ENCODE data around the gene DPP3. TPM values are rescaled to one million over a fixed set of nuclear protein-coding genes. Genes with fewer than 3 reads are reported as not detected.
A peak's percentile ranks its signal among the peaks of the same experiment; 100 is the strongest.

The DPP3 gene
- total RNA-seq, 2 donors from 2014 or later: 20.2 to 22.2 TPM

- no peaks in the 10 kb centered on the region for H3K4me1 ChIP-seq (ENCODE audit: control insufficient read depth in 1 of 2, low read depth in 2 of 2)
- no peak overlapping the region for H3K27ac ChIP-seq
- H3K27me3 ChIP-seq (replicated peaks; ENCODE audit: insufficient read depth): no peaks in the 10 kb centered on the region
- no peaks in the 10 kb centered on the region for H3K9me3 ChIP-seq
- no peak overlapping the region for H3K4me3 ChIP-seq
- ATAC-seq (ENCODE audit: insufficient number of reproducible peaks, low FRiP score, low read depth) (no peak), DNase-seq (ENCODE audit: low spot score) (no peak)
- no peak for TF ChIP-seq CTCF (IDR thresholded peaks at IDR 0.05)
- peaks cover 21% of the 10 kb centered on the region for H3K36me3 ChIP-seq
These were observed 18.3 kb downstream of the DPP3 start for GRCh38 chr11:66498506-66498905.

GRCh38 chr11:66505276-66505816, 25.1 kb downstream of the DPP3 start:
- no peak for TF ChIP-seq CTCF (IDR thresholded peaks at IDR 0.05)
- H3K36me3 ChIP-seq: no peaks in the 10 kb centered on the region
- ATAC-seq (ENCODE audit: insufficient number of reproducible peaks, low FRiP score, low read depth) (no peak), DNase-seq (ENCODE audit: low spot score) (no peak)
- no peaks in the 10 kb centered on the region for H3K27me3 ChIP-seq (replicated peaks; ENCODE audit: insufficient read depth)
- H3K4me3 ChIP-seq: no peak overlapping the region
- no peaks in the 10 kb centered on the region for H3K9me3 ChIP-seq
- H3K27ac ChIP-seq: no peak overlapping the region
- peaks cover 0 to 3% of the 10 kb centered on the region in 2 donors for H3K4me1 ChIP-seq (ENCODE audit: control insufficient read depth in 1 of 2, low read depth in 2 of 2)

GRCh38 chr11:66509131-66509561, 28.9 kb downstream of the DPP3 start:
- H3K27ac ChIP-seq: no peak overlapping the region
- H3K4me1 ChIP-seq (ENCODE audit: control insufficient read depth in 1 of 2, low read depth in 2 of 2): peaks cover 10 to 13% of the 10 kb centered on the region in 2 donors
- peaks cover 2% of the 10 kb centered on the region for H3K36me3 ChIP-seq
- H3K27me3 ChIP-seq (replicated peaks; ENCODE audit: insufficient read depth): no peaks in the 10 kb centered on the region
- ATAC-seq (ENCODE audit: insufficient number of reproducible peaks, low FRiP score, low read depth): no peak
- H3K4me3 ChIP-seq: no peak overlapping the region
- no peak for TF ChIP-seq CTCF (IDR thresholded peaks at IDR 0.05)
- H3K9me3 ChIP-seq: no peaks in the 10 kb centered on the region
- no peak for DNase-seq (ENCODE audit: low spot score)

- Histone ChIP-seq H3K36me3 (peaks cover 7% of the 10 kb centered on the region), H3K9me3 (no peaks in the 10 kb centered on the region), H3K27ac (peak within 1 kb of the TSS; percentile 33 to 72), H3K27me3 (replicated peaks; ENCODE audit: insufficient read depth) (no peaks in the 10 kb centered on the region), H3K4me1 (ENCODE audit: control insufficient read depth in 1 of 2, low read depth in 2 of 2) (peaks cover 10 to 13% of the 10 kb centered on the region in 2 donors), H3K4me3 (peak within 1 kb of the TSS; percentile 90)
- ATAC-seq (ENCODE audit: insufficient number of reproducible peaks, low FRiP score, low read depth): peak; percentile 69
- DNase-seq (ENCODE audit: low spot score): peak; percentile 63
- no peak for TF ChIP-seq CTCF (IDR thresholded peaks at IDR 0.05)
These were observed 30.2 kb downstream of the DPP3 start, which contains the start of gene BBS1 for GRCh38 chr11:66510271-66510989. Gene BBS1 (plus strand): TSS chr11:66510635. CDS start chr11:66510660, 25 bp downstream.

GRCh38 chr11:66510990-66511339, 30.7 kb downstream of the DPP3 start:
- H3K27me3 ChIP-seq (replicated peaks; ENCODE audit: insufficient read depth): no peaks in the 10 kb centered on the region
- H3K9me3 ChIP-seq: no peaks in the 10 kb centered on the region
- peaks cover 7% of the 10 kb centered on the region for H3K36me3 ChIP-seq
- TF ChIP-seq CTCF (IDR thresholded peaks at IDR 0.05): no peak
- H3K4me3 ChIP-seq: peak overlapping the region; percentile 90
- H3K27ac ChIP-seq: no peak overlapping the region
- ATAC-seq (ENCODE audit: insufficient number of reproducible peaks, low FRiP score, low read depth): no peak
- peaks cover 10 to 13% of the 10 kb centered on the region in 2 donors for H3K4me1 ChIP-seq (ENCODE audit: control insufficient read depth in 1 of 2, low read depth in 2 of 2)
- DNase-seq (ENCODE audit: low spot score): no peak

Measured in thoracic aorta (tissue), 2 donors.